Activated naive CD4-positive, alpha-beta T cell treated with anti-CD3 and anti-CD28 coated beads, Interleukin-2, amount 50 U/mL, for 16 hours (primary cell): ENCODE results near the gene OSM.
"Not testable (repeated sequence)": the region's sequence is repeated elsewhere in the genome, so short reads cannot be mapped to it uniquely, and the experiment has no call there.

Experiments
- DNase-seq: peaks from one replicate; pipeline ENCODE4 v3.0.0-alpha.2; 2020

The OSM gene

GRCh38 chr22:30241576-30242371, 24.9 kb downstream of the OSM start:
- no peak for DNase-seq

GRCh38 chr22:30240541-30241417, 25.9 kb downstream of the OSM start:
- DNase-seq = no peak

- no peak for DNase-seq
Observed at GRCh38 chr22:30239488-30240405, 26.9 kb downstream of the OSM start.

DNA sequence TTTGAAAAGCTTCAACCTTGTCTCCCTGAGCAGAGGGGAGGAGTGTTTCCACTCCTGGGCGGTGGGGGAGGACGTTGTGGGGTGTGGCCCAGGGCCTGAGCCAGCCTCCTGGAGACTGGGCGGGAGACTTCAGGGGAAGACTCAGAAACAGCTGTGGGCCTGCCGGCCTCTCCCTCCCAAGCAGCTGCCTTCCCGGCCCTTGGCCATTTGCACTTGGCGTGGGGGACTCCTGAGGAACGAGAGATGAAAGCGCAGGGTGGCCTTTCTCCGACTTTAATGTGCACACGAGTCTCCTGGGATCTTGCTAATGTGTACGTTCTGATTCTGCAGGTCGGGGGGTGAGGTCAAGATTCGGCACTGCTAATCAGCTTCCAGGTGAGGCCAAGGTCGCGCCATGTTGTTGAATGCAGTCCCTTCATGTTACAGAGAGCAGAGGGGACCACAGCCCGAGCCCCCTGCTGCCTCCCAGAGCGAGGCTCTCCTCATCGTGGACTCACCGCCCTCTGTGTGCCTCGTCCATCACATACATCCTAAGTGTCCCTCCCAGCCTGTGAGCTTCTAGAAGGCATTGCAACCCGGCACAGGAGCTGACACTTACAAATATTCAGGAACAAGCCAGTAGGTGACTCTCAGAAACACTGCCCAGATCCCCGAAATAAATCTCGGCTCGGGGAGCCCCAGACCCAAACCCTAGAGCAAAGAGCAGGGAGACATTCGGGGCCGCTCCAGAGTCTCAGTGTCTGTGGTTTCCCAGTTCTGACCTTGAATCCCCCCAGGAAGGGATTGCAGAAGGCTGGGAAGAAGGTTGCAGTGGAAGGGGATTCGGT, 27.8 kb downstream of the OSM start:
- no peak for DNase-seq

DNA sequence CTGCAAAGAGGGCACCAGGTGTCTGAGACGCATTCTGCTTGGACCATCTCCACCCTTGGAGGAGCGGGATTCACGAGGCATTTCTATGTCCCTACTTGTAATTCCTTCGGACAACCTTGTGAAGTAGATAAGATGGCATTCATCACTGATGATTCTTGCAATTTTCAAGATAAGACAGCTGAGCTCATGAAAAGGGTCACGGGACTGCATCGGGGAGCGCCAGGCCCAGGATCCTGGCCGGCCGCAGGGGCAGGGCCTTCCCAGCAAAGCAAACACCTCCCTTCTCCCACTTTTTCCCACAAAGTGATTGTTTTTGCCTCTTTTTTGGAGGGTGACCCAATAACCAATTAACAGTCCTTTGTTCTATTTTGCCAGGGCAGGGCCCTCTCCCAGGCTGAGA, 28.5 kb downstream of the OSM start:
- no peak for DNase-seq

- DNase-seq = no peak
Observed at GRCh38 chr22:30236875-30237274, 29.8 kb downstream of the OSM start.

DNA sequence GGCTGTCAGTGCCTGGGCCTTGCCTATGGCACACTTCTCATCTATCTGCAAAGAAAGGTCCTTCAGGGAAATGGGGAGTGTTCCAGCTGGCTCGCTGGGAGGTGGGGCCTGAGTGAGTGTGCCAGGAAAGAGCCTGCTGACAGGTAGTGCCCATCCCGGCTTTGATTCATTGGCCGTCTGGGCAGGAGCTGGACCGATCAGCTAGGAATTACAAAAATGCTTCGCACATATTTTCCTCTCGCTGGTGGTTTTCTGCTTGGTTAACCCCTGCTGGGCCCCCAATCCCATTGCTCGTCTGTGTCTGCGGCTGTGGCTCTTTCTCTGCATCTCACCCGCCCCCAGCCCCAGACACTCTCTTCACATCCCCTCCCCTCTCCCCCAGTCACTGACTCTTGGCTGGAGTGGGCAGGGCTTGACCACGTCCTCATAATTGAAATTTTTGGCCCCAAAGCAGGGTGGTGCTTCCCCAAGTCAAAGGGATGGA, 30.9 kb downstream of the OSM start:
- DNase-seq = no peak

- DNase-seq = no peak
Observed at GRCh38 chr22:30234786-30235470, 31.7 kb downstream of the OSM start.

DNA sequence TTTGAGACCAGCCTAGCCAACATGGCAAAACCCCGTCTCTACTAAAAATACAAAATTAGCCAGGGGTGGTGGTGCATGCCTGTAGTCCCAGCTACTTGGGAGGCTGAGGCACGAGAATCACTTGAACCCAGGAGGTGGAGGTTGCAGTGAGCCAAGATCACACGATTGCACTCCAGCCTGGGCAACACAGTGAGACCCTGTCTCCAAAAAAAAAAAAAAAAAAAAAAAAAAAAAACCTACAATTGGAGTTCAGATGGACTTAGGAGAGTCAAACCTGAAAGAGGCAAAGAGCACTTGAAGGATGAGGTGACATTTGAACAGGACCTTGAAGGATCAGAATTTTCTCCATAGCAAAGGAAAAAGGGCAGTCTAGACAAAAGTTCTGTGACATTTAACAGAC, 32.3 kb downstream of the OSM start:
- DNase-seq = not testable (repeated sequence)

DNA sequence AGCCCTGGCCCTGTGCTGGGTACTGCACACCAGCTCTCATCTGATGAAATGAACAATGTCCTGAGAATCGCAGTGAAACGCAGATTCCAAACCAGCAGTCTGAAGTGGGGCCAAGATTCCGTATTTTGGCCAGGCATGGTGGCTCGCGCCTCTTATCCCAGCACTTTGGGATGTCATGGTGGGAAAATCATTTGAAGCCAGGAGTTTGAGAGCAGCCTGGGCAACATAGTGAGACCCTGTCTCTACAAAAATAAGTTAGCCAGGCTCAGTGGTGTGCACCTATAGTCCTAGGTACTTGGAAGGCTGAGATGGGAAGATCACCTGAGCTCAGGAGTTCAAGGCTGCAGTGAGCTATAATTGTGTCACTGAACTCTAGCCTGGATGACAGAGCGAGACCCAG, 33.1 kb downstream of the OSM start:
- DNase-seq = no peak

DNA sequence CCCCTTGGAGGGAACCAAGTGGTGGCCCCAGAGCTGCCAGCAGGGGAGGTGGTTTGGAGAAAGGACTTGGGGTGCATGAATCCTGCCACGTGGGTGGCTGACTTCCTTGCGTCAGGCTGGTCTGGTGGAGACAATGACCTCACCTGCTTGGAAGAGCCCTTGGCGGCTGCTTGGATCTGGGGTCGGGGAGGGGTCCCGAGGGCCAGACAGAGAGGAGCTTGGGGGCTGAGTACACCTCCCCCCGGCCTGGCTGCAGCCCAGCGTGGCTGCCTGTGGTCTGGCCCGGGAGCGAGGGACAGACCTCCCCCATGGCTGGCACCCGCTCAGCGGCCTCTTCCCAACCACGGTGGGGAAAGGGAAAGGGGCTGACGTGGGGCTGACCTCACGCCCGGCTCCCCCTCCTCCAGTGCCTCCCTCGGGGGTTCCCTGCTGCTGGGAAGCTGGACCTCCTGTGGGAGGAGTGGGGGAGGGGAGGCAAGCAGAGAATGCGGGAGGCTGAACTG, 33.9 kb downstream of the OSM start:
- DNase-seq = no peak

DNA sequence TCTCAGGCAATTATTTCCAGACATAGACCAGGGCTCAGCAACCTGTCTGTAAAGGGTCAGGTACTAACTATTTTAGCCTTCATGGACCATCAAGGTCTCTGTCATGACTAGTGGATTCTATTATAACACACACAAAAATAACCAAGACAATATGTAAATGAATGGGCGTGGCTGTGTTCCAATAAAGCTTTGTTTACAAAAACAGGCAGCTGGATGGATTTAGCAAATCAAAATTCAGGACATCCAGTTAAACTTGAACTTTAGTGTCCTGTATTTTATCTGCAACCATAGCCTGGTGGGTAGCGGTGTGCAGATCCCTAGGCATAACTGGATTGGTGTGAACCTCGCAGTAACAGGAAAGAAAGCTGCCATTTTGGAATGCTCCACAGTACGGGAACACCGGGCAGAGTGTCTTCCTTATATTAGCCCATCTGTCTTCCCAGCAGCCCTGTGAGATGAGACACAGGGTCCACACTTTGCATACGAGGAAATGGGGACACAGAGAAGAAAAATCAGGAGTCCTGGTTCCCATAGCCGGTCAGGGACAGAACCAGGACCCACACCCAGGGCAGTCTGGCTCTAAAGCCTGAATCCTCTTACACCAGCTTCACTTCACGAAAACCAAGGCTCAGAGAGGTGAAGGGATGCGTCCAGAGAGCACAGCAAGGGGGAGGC, 35.7 kb downstream of the OSM start:
- no peak for DNase-seq

- no peak for DNase-seq
Observed at GRCh38 chr22:30230330-30230729, 36.3 kb downstream of the OSM start.

GRCh38 chr22:30228509-30229359, 37.9 kb downstream of the OSM start:
- DNase-seq = no peak

- no peak for DNase-seq
Observed at GRCh38 chr22:30227438-30228228, 39.0 kb downstream of the OSM start.

- no peak for DNase-seq
Observed at GRCh38 chr22:30226192-30226832, 40.3 kb downstream of the OSM start.

GRCh38 chr22:30225220-30225927, 41.3 kb downstream of the OSM start:
- DNase-seq = no peak
